Progenitor cell of endocrine pancreas (in vitro differentiated cells): ENCODE results near the gene TMEM187. TPM values are rescaled to one million over a fixed set of nuclear protein-coding genes. Genes with fewer than 3 reads are reported as not detected.

Experiments used
- DNase-seq: peaks from one replicate; pipeline ENCODE4 v3.0.0; 2021; ENCODE audit warnings: low spot score; ENCODE audit not compliant: unreplicated experiment
- H3K27ac Mint-ChIP-seq: 2 replicates; pipeline ENCODE4 v1.8.0; 2021; ENCODE audit warnings: mild to moderate bottlenecking, moderate library complexity, mixed read lengths
- H3K27me3 Mint-ChIP-seq: 2 replicates; pipeline ENCODE4 v1.8.0; 2021; ENCODE audit warnings: mixed read lengths
- H3K36me3 Mint-ChIP-seq: 2 replicates; pipeline ENCODE4 v1.8.0; 2022; ENCODE audit warnings: mixed read lengths; ENCODE audit not compliant: insufficient read depth
- H3K4me1 Mint-ChIP-seq: 2 replicates; pipeline ENCODE4 v1.8.0; 2021; ENCODE audit warnings: low read depth, mixed read lengths
- H3K4me3 Mint-ChIP-seq: 2 replicates; pipeline ENCODE4 v1.8.0; 2021; ENCODE audit warnings: low read depth, mild to moderate bottlenecking, moderate library complexity, mixed read lengths
- H3K9me3 Mint-ChIP-seq: 2 replicates; pipeline ENCODE4 v1.8.0; 2021; ENCODE audit warnings: low read depth, mixed read lengths
- microRNA-seq: library from miRNA; unstranded; fragments of <30 nt; microRNA quantifications from one replicate; pipeline ENCODE4 v1.1.0, GENCODE V29; 2020; ENCODE audit warnings: borderline number of aligned reads; ENCODE audit not compliant: unreplicated experiment
- total RNA-seq: library from RNA; stranded (reverse); gene quantifications from 2 replicates; pipeline ENCODE4 v1.2.1, GENCODE V29; 2021
- TF ChIP-seq, protein P1 (sequence below): fragments of 200-600 bp; sonication (generic); IDR thresholded peaks from one replicate; pipeline ENCODE4 v1.5.0; 2021; ENCODE audit warnings: antibody characterized with exemption, mild to moderate bottlenecking; ENCODE audit not compliant: unreplicated experiment

The TMEM187 gene
- total RNA-seq, 1 donor from 2014 or later: 11.7 TPM

DNA sequence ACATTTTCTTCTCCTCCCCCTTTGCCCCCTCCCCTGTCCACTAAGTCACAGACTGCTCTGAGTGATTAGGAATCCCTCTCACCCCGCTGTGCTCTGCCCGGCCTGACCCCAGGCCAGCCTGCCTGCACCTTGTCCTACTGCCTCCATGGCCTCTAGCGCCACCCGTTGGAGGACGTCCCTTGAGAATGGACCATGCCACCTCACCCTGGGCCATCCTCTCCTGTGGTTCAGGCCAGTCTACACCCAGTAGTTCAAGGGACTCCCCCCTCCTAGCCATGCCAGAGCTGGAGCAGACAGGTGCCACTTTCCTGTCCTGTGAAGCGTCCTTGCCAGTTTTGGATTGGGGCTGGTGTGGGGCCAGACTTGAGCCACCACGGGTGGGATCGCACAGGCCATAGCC lies 56.9 kb downstream of the TMEM187 start:
- no peak overlapping the region for H3K27ac Mint-ChIP-seq
- DNase-seq: no peak
- H3K4me3 Mint-ChIP-seq: no peak overlapping the region
- peaks cover 6% of the 10 kb centered on the region for H3K36me3 Mint-ChIP-seq
- H3K4me1 Mint-ChIP-seq: no peaks in the 10 kb centered on the region
- H3K27me3 Mint-ChIP-seq: no peaks in the 10 kb centered on the region
- no peaks in the 10 kb centered on the region for H3K9me3 Mint-ChIP-seq
- TF ChIP-seq, protein P1, sequence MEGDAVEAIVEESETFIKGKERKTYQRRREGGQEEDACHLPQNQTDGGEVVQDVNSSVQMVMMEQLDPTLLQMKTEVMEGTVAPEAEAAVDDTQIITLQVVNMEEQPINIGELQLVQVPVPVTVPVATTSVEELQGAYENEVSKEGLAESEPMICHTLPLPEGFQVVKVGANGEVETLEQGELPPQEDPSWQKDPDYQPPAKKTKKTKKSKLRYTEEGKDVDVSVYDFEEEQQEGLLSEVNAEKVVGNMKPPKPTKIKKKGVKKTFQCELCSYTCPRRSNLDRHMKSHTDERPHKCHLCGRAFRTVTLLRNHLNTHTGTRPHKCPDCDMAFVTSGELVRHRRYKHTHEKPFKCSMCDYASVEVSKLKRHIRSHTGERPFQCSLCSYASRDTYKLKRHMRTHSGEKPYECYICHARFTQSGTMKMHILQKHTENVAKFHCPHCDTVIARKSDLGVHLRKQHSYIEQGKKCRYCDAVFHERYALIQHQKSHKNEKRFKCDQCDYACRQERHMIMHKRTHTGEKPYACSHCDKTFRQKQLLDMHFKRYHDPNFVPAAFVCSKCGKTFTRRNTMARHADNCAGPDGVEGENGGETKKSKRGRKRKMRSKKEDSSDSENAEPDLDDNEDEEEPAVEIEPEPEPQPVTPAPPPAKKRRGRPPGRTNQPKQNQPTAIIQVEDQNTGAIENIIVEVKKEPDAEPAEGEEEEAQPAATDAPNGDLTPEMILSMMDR: no peak

DNA sequence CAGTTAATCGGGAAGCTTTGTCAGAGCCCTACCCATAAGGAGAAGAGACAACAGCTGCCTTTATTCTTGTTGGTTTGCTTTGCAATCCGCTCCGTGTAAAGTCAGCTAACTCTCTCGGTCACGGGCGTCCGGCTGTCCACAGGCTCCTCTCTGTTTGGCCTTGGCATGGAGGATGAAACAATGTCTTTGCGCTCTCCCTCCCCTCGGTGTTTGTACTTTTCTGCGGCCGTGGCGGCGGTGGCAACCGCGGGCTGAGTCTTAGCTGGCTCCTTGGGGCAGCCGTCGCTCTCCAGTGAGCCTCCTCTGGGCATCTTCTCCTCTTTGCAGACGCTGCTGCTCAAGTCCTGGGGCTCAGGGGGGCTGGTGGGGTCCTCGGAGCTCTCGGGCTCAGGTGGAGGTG lies 57.7 kb downstream of the TMEM187 start:
- TF ChIP-seq, protein P1: no peak
- no peak for DNase-seq

DNA sequence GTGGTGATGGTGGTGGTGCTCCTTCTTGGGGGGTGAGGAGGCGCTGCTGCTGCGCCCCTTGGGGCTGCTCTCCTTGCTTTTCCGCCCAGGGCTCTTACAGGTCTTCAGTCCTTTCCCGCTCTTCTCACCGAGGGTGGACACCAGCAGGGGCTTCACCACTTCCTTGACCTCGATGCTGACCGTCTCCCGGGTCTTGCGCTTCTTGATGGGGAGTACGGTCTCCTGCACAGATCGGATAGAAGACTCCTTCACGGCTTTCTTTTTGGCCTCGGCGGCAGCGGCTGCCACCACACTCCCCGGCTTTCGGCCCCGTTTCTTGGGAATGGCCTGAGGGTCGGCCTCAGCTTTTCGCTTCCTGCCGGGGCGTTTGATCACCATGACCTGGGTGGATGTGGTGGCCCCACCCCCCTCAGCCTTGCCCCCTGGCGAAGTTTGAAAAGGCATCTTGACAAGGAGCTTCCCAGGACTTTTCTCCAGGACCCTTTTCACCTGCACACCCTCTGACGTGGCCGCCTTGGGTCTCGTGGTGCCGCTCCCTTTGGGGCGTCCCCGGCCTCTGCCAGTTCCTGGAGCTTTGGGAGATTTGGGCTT lies 58.3 kb downstream of the TMEM187 start:
- Mint-ChIP-seq H3K36me3 (peaks cover 6% of the 10 kb centered on the region), H3K4me3 (no peak overlapping the region), H3K9me3 (no peaks in the 10 kb centered on the region), H3K27ac (peak overlapping the region; percentile 76), H3K27me3 (no peaks in the 10 kb centered on the region), H3K4me1 (no peaks in the 10 kb centered on the region)
- DNase-seq: no peak
- TF ChIP-seq, protein P1: no peak

More for the DNA sequence above, 57.7 kb downstream of the TMEM187 start:
- no peaks in the 10 kb centered on the region for H3K4me1 Mint-ChIP-seq
- no peak overlapping the region for H3K4me3 Mint-ChIP-seq
- no peaks in the 10 kb centered on the region for H3K9me3 Mint-ChIP-seq
- H3K27me3 Mint-ChIP-seq: no peaks in the 10 kb centered on the region
- H3K36me3 Mint-ChIP-seq: peaks cover 6% of the 10 kb centered on the region
- no peak overlapping the region for H3K27ac Mint-ChIP-seq

DNA sequence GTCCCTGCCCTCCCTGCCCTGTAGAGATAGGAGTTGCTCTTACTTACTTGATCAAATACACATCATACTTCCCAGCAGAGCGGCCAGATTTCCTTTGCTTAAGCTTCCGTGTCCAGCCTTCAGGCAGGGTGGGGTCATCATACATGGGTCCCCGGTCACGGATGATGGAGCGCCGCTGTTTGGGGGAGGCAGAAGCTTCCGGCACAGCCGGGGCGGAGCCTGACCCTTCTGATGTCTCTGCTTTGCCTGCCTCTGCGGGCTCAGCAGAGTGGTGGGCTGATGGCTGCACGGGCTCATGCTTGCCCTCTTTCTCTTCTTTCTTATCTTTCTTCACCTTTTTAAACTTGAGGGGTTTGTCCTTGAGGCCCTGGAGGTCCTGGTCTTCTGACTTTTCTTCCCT lies 59.6 kb downstream of the TMEM187 start:
- Mint-ChIP-seq H3K27ac (no peak overlapping the region), H3K36me3 (peaks cover 6% of the 10 kb centered on the region), H3K4me3 (no peak overlapping the region), H3K9me3 (no peaks in the 10 kb centered on the region), H3K4me1 (no peaks in the 10 kb centered on the region), H3K27me3 (no peaks in the 10 kb centered on the region)
- TF ChIP-seq, protein P1: no peak
- no peak for DNase-seq

DNA sequence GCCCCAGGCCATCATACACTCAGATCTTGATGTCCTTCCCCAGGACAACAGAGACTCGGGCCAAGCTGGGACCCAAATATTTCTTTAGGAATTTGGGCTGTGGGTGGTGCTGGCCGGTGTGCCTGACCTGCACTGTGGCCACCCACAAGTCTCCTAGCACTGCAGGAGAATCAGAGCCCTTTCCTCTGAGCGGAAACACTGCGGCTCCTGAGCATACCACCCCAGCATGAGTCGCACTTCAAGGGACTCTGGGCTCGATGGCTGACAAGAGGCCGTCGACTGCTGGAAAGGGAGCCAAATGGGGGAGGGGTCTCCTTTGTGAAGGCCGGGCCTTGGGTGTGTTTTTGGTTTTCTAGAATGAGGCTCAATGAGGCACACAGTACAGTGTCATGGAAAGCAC lies 60.1 kb downstream of the TMEM187 start:
- Mint-ChIP-seq H3K9me3 (no peaks in the 10 kb centered on the region), H3K4me1 (no peaks in the 10 kb centered on the region), H3K27me3 (no peaks in the 10 kb centered on the region), H3K27ac (no peak overlapping the region), H3K36me3 (peaks cover 6% of the 10 kb centered on the region), H3K4me3 (no peak overlapping the region)
- TF ChIP-seq, protein P1: no peak
- no peak for DNase-seq

Small RNA genes lying within 50 kb of the gene (microRNA-seq; reads per million reads assigned to microRNA genes)
- gene MIR3202-1 (not detected), gene MIR3202-2 (not detected), gene MIR718 (not detected)

Other genes with a start within 250 kb of the TMEM187 start
- 142 and 149 TPM in 2 replicates for gene BCAP31, start 248.4 kb upstream of the TMEM187 start, total RNA-seq
- gene ABCD1, start 247.9 kb upstream of the TMEM187 start, total RNA-seq: 15.2 and 15.3 TPM in 2 replicates
- 0.98 and 1.1 TPM in 2 replicates for gene PLXNB3, start 208.5 kb upstream of the TMEM187 start, total RNA-seq
- not detected in 2 replicates for gene SRPK3, start 191.7 kb upstream of the TMEM187 start, total RNA-seq
- 41.5 and 49.5 TPM in 2 replicates for gene IDH3G, start 178.4 kb upstream of the TMEM187 start, total RNA-seq
- gene SSR4, start 178.1 kb upstream of the TMEM187 start, total RNA-seq: 243 and 248 TPM in 2 replicates
- 4.5 and 4.8 TPM in 2 replicates for gene PDZD4, start 142.2 kb upstream of the TMEM187 start, total RNA-seq
- gene L1CAM, start 86.6 kb upstream of the TMEM187 start, total RNA-seq: 1.4 and 2.4 TPM in 2 replicates
- gene AVPR2, start 68.1 kb upstream of the TMEM187 start, total RNA-seq: not detected in 2 replicates
- 16.4 and 16.7 TPM in 2 replicates for gene ARHGAP4, start 46.5 kb upstream of the TMEM187 start, total RNA-seq
- gene NAA10, start 37.7 kb upstream of the TMEM187 start, total RNA-seq: 85.3 and 86.3 TPM in 2 replicates
- gene RENBP, start 28.1 kb upstream of the TMEM187 start, total RNA-seq: 2.5 and 3.3 TPM in 2 replicates
- gene HCFC1, start 936 bp upstream of the TMEM187 start, total RNA-seq: 105 and 121 TPM in 2 replicates
- 95.8 and 96.9 TPM in 2 replicates for gene IRAK1, start 47.1 kb downstream of the TMEM187 start, total RNA-seq
- 40.6 and 47.6 TPM in 2 replicates for gene MECP2, start 125.0 kb downstream of the TMEM187 start, total RNA-seq
- gene OPN1LW, start 171.5 kb downstream of the TMEM187 start, total RNA-seq: not detected in 2 replicates
- gene OPN1MW, start 209.8 kb downstream of the TMEM187 start, total RNA-seq: not detected in 2 replicates
- gene OPN1MW2, start 247.0 kb downstream of the TMEM187 start, total RNA-seq: not detected in 2 replicates